CD4-positive, alpha-beta T cell (primary cell): ENCODE results near the gene NFKBIA. TPM values are rescaled to one million over a fixed set of nuclear protein-coding genes. Genes with fewer than 3 reads are reported as not detected.
A peak's percentile ranks its signal among the peaks of the same experiment; 100 is the strongest.

Experiments used
- ATAC-seq: fragments of 200-7000 bp; cut with Tn5 transposase; one replicate; pipeline ENCODE4 v1.10.0; 2022; ENCODE audit warnings: mild to moderate bottlenecking; ENCODE audit not compliant: poor library complexity
- CTCF ChIA-PET: fragments of 350-600 bp; sonication (Branson Sonifier 250); formaldehyde crosslinking; loops from one replicate; lab custom pipeline; 2021; ENCODE audit warnings: antibody characterized with exemption, inconsistent platforms; lab: Charles Lee
- POLR2A ChIA-PET: fragments of 350-600 bp; sonication (Branson Sonifier 250); formaldehyde crosslinking; loops from one replicate; lab custom pipeline; 2021; ENCODE audit warnings: antibody characterized with exemption, inconsistent platforms; lab: Charles Lee
- DNase-seq, 14 experiments: peaks; one replicate each; pipeline ENCODE4 v3.0.0-alpha.2; 2013 to 2020; ENCODE audit warnings: mixed read lengths in 2 of 14
- H3K27ac ChIP-seq, 2 donors: one replicate each; pipeline versions ENCODE4 v1.5.1 to v1.7.0; 2013; ENCODE audit warnings: low read length in 2 of 2, low read depth in 1 of 2, mild to moderate bottlenecking in 1 of 2
- H3K27me3 ChIP-seq, 2 experiments: 1 replicate in 1 of 2; 2 replicates in 1 of 2; pipeline versions ENCODE4 v1.6.1 to v1.7.0; 2013; ENCODE audit warnings: low read length in 2 of 2, control low read depth in 1 of 2, mild to moderate bottlenecking in 1 of 2, moderate library complexity in 1 of 2; ENCODE audit not compliant: insufficient read depth in 2 of 2, control insufficient read depth in 1 of 2
- H3K36me3 ChIP-seq: one replicate; pipeline ENCODE4 v1.6.1; 2013; ENCODE audit warnings: low read length, control low read depth; ENCODE audit not compliant: insufficient read depth
- H3K4me1 ChIP-seq: one replicate; pipeline ENCODE4 v1.6.1; 2013; ENCODE audit warnings: low read length, control low read depth; ENCODE audit not compliant: insufficient read depth
- H3K4me3 ChIP-seq: one replicate; pipeline ENCODE4 v1.5.1; 2013; ENCODE audit warnings: mild to moderate bottlenecking, low read length, moderate library complexity
- H3K9me3 ChIP-seq, 2 experiments: 1 replicate in 1 of 2; 2 replicates in 1 of 2; pipeline versions ENCODE4 v1.6.1 to v1.7.0; 2013; ENCODE audit warnings: low read length in 2 of 2, mild to moderate bottlenecking in 2 of 2, control low read depth in 1 of 2, moderate library complexity in 1 of 2; ENCODE audit not compliant: control insufficient read depth in 1 of 2, insufficient read depth in 1 of 2
- H3K27ac Mint-ChIP-seq: one replicate; pipeline ENCODE4 v1.8.0; 2020; ENCODE audit warnings: mixed read lengths
- H3K27me3 Mint-ChIP-seq: one replicate; pipeline ENCODE4 v1.8.0; 2021; ENCODE audit warnings: mixed read lengths
- H3K36me3 Mint-ChIP-seq: one replicate; pipeline ENCODE4 v1.8.0; 2021; ENCODE audit warnings: low read depth, mixed read lengths
- H3K4me1 Mint-ChIP-seq: one replicate; pipeline ENCODE4 v1.8.0; 2021; ENCODE audit warnings: low read depth, mixed read lengths
- H3K4me3 Mint-ChIP-seq: one replicate; pipeline ENCODE4 v1.8.0; 2020; ENCODE audit warnings: mild to moderate bottlenecking, mixed read lengths
- H3K9me3 Mint-ChIP-seq: one replicate; pipeline ENCODE4 v1.8.0; 2020; ENCODE audit warnings: mixed read lengths
- intact Hi-C, 2 experiments: fragments of 100-400 bp; cut with DNase I in 1 of 2; cut with micrococcal nuclease in 1 of 2; formaldehyde crosslinking; loops; one replicate each; pipeline versions ENCODE4 v1.15.1 to v1.9.0; 2023 to 2025; cut with DNase I, micrococcal nuclease
- total RNA-seq, 174 experiments: library from RNA in 2 of 174; stranded (reverse) in 2 of 174; gene quantifications; one replicate each; pipeline ENCODE4 v1.2.3 and lab custom pipeline; 2021 to 2026
- TF ChIP-seq, protein P1 (sequence below): fragments of 200-600 bp; IDR thresholded peaks from one replicate; pipeline ENCODE4 v1.8.0; 2022; ENCODE audit warnings: antibody characterized with exemption, mild to moderate bottlenecking

NFKBIA gene
- total RNA-seq, 2 experiments from 2014 or later = 977 to 1,030 TPM

GRCh38 chr14:35403114-35403602 is 1.4 kb downstream of the NFKBIA start:
- H3K4me1 Mint-ChIP-seq = peaks cover 70% of the 10 kb centered on the region
- Histone ChIP-seq H3K4me3 (peak overlapping the region; percentile 86), H3K9me3 (no peaks in the 10 kb centered on the region), H3K27ac (peak overlapping the region; percentile 98 to 100), H3K4me1 (peaks cover 42% of the 10 kb centered on the region), H3K36me3 (peaks cover 45% of the 10 kb centered on the region), H3K27me3 (no peaks in the 10 kb centered on the region)
- peaks cover 66% of the 10 kb centered on the region for H3K36me3 Mint-ChIP-seq
- H3K27me3 Mint-ChIP-seq = no peaks in the 10 kb centered on the region
- POLR2A ChIA-PET = interaction anchor here (0.9 to 7.6 kb wide), 33 partner anchors 10 to 529 kb away, joined by 3 to 173 read pairs (median 10); partner anchors contain the start of genes BRMS1L, FAM177A1, PPP2R3C and PRORP
- intact Hi-C loops = loop anchor here (2.0 to 10.0 kb wide), 7 partner anchors 14 to 941 kb away; partner anchors contain the start of genes BAZ1A (in 2 of the 2), RALGAPA1 (in 1 of the 2), SPTSSA (in 1 of the 2) and SRP54 (in 1 of the 2)
- ATAC-seq (no peak), DNase-seq (peak in 7 of 14 experiments; percentile 11 to 73 (median 25))
- CTCF ChIA-PET = interaction anchor here (0.6 to 2.4 kb wide), 7 partner anchors 14 to 547 kb away, joined by 3 to 18 read pairs (median 3); partner anchors contain the start of genes PPP2R3C and PRORP
- H3K9me3 Mint-ChIP-seq = no peaks in the 10 kb centered on the region
- H3K27ac Mint-ChIP-seq = peak overlapping the region; percentile 100
- peak overlapping the region; percentile 97 for H3K4me3 Mint-ChIP-seq
- TF ChIP-seq, protein P1, sequence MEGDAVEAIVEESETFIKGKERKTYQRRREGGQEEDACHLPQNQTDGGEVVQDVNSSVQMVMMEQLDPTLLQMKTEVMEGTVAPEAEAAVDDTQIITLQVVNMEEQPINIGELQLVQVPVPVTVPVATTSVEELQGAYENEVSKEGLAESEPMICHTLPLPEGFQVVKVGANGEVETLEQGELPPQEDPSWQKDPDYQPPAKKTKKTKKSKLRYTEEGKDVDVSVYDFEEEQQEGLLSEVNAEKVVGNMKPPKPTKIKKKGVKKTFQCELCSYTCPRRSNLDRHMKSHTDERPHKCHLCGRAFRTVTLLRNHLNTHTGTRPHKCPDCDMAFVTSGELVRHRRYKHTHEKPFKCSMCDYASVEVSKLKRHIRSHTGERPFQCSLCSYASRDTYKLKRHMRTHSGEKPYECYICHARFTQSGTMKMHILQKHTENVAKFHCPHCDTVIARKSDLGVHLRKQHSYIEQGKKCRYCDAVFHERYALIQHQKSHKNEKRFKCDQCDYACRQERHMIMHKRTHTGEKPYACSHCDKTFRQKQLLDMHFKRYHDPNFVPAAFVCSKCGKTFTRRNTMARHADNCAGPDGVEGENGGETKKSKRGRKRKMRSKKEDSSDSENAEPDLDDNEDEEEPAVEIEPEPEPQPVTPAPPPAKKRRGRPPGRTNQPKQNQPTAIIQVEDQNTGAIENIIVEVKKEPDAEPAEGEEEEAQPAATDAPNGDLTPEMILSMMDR = no peak

GRCh38 chr14:35402323-35403113 is 2.0 kb downstream of the NFKBIA start:
- Histone ChIP-seq H3K27ac (peak overlapping the region; percentile 98 to 100), H3K4me3 (peak overlapping the region; percentile 86), H3K4me1 (peaks cover 42% of the 10 kb centered on the region), H3K36me3 (peaks cover 45% of the 10 kb centered on the region), H3K27me3 (no peaks in the 10 kb centered on the region), H3K9me3 (no peaks in the 10 kb centered on the region)
- Mint-ChIP-seq H3K4me1 (peaks cover 74% of the 10 kb centered on the region), H3K27me3 (no peaks in the 10 kb centered on the region), H3K36me3 (peaks cover 69% of the 10 kb centered on the region), H3K27ac (peak overlapping the region; percentile 100), H3K4me3 (peak overlapping the region; percentile 97), H3K9me3 (no peaks in the 10 kb centered on the region)
- TF ChIP-seq, protein P1 = no peak
- intact Hi-C loops = loop anchor here (2.0 to 10.0 kb wide), 7 partner anchors 14 to 940 kb away; partner anchors contain the start of genes BAZ1A (in 2 of the 2), RALGAPA1 (in 1 of the 2), SPTSSA (in 1 of the 2) and SRP54 (in 1 of the 2)
- DNase-seq (peak; percentile 23 to 79 (median 40)), ATAC-seq (peak; percentile 8)
- ChIA-PET POLR2A (interaction anchor here (0.9 to 7.6 kb wide), 19 partner anchors 9 to 472 kb away, joined by 3 to 173 read pairs (median 9); partner anchors contain the start of genes BRMS1L, FAM177A1, PPP2R3C and PRORP), CTCF (interaction anchor here (0.6 to 1.6 kb wide), 5 partner anchors 14 to 546 kb away, joined by 3 to 4 read pairs (median 3); no protein-coding TSS in a partner anchor)
